Hepatocyte (in vitro differentiated cells): ENCODE results near the gene SLC12A8.

Experiments
- EZH2 ChIP-seq: fragments of 200-600 bp; sonication (generic); IDR thresholded peaks from 2 replicates; pipeline ENCODE4 v1.6.1; 2016; ENCODE audit warnings: antibody characterized with exemption, mild to moderate bottlenecking, borderline replicate concordance
- EZH2phosphoT487 ChIP-seq: fragments of 200-600 bp; sonication (generic); IDR thresholded peaks from one replicate; pipeline ENCODE4 v1.6.1; 2018; ENCODE audit warnings: antibody characterized with exemption, mild to moderate bottlenecking, low read depth, moderate library complexity; ENCODE audit not compliant: unreplicated experiment, severe bottlenecking
- TF ChIP-seq, protein P1 (sequence below): fragments of 200-600 bp; sonication (generic); IDR thresholded peaks from 2 replicates; pipeline ENCODE4 v1.5.1; 2016; ENCODE audit warnings: antibody characterized with exemption, mild to moderate bottlenecking; ENCODE audit not compliant: poor library complexity

DNA sequence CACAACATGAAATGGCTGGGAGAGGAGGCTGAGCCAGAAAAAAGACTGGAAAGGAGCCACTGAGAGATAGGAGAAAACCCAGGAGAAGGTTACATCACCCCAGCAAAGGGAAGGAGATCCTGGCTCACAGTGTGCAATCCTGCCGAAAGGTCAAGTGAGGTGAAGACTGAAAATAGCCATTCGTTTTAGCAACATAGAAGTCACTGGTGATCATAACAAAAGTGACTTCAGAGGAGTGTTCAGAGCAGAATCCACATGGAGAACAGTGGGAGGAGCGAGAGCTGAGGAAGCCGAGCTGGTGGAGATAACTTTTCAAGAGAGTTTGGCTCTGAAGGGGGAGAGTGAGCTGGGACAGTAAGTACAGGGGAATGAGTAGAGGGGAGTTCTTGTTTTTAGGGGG lies 151.4 kb downstream of the SLC12A8 start:
- TF ChIP-seq EZH2phosphoT487 (no peak), EZH2 (no peak)
- TF ChIP-seq, protein P1, sequence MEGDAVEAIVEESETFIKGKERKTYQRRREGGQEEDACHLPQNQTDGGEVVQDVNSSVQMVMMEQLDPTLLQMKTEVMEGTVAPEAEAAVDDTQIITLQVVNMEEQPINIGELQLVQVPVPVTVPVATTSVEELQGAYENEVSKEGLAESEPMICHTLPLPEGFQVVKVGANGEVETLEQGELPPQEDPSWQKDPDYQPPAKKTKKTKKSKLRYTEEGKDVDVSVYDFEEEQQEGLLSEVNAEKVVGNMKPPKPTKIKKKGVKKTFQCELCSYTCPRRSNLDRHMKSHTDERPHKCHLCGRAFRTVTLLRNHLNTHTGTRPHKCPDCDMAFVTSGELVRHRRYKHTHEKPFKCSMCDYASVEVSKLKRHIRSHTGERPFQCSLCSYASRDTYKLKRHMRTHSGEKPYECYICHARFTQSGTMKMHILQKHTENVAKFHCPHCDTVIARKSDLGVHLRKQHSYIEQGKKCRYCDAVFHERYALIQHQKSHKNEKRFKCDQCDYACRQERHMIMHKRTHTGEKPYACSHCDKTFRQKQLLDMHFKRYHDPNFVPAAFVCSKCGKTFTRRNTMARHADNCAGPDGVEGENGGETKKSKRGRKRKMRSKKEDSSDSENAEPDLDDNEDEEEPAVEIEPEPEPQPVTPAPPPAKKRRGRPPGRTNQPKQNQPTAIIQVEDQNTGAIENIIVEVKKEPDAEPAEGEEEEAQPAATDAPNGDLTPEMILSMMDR = no peak
